Endothelial cell of umbilical vein (primary cell): Measurements from ENCODE around the gene DGAT2.

ENCODE experiments used
- EZH2 ChIP-seq: IDR thresholded peaks from 2 replicates; pipeline ENCODE4 v1.6.1; 2012; ENCODE audit warnings: borderline replicate concordance, low read depth, mild to moderate bottlenecking, moderate library complexity, low read length, inconsistent platforms; ENCODE audit not compliant: severe bottlenecking
- FOS ChIP-seq: IDR thresholded peaks from 2 replicates; pipeline ENCODE4 v1.6.1; 2011; ENCODE audit warnings: mild to moderate bottlenecking, low read length, moderate library complexity, borderline replicate concordance; ENCODE audit not compliant: insufficient read depth
- GATA2 ChIP-seq: IDR thresholded peaks from 2 replicates; pipeline ENCODE4 v1.7.0; 2011; ENCODE audit warnings: low read depth, mild to moderate bottlenecking, moderate library complexity, mixed read lengths, low read length; ENCODE audit not compliant: insufficient read length, insufficient read depth
- POLR2A ChIP-seq: IDR thresholded peaks from 2 replicates; pipeline ENCODE4 v1.6.1; 2012; ENCODE audit warnings: low read depth, mild to moderate bottlenecking, control low read depth, low read length
- POLR2AphosphoS5 ChIP-seq: IDR thresholded peaks from 2 replicates; pipeline ENCODE4 v1.6.1; 2012; ENCODE audit warnings: low read depth, mild to moderate bottlenecking, control low read depth, low read length, moderate library complexity; ENCODE audit not compliant: insufficient read depth
- TF ChIP-seq, protein P1 (sequence below), 2 donors: IDR thresholded peaks; 1 replicate in 1 of 2; 2 replicates in 1 of 2; pipeline ENCODE4 v1.5.1; 2011; ENCODE audit warnings: low read length in 2 of 2, mild to moderate bottlenecking in 2 of 2, moderate library complexity in 2 of 2, control low read depth in 1 of 2, inconsistent platforms in 1 of 2, low read depth in 1 of 2; ENCODE audit not compliant: insufficient read depth in 1 of 2; ENCODE audit errors: extremely low read depth in 1 of 2
- TF ChIP-seq, protein P2 (sequence below): IDR thresholded peaks from 2 replicates; pipeline ENCODE4 v1.6.1; 2011; ENCODE audit not compliant: insufficient read depth, insufficient read length

DNA sequence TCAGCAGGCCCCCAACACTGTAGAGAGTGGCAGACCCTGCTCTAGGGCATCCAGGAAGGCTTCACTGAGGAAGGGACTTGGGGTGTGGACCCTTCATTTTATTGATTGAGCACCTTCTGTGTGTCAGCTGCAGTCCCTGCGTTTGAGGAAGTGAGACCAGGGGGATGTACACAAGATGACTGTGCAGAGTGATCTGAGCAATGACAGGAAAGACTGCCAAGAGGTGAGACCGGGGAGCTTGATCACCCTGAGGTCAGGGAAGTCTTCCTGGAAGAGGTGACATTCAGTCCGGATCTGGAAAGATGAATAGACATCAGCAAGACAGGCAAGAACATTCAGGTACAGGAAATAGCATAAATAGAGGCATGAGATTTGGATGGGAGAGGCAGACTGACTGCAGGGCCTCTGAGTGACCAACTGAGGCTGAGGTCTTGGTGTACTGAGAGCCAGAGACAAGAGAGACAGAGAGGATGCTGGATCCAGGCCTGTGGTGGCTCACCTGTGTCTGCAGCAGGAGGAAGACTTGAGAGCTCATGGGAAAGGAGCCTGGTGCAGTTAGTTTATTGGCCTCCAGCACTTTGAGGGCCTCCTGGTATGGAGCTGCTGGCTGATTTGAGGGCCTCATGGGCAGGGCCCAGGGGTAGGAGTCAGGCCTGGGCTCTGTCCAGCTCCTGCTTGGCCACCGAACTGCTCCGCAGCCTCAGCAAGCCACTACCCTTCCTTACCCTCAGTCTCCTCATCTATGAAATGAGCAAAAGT is 5.2 kb downstream of the DGAT2 start:
- TF ChIP-seq FOS = no peak
- no peak for TF ChIP-seq EZH2
- TF ChIP-seq, protein P1, sequence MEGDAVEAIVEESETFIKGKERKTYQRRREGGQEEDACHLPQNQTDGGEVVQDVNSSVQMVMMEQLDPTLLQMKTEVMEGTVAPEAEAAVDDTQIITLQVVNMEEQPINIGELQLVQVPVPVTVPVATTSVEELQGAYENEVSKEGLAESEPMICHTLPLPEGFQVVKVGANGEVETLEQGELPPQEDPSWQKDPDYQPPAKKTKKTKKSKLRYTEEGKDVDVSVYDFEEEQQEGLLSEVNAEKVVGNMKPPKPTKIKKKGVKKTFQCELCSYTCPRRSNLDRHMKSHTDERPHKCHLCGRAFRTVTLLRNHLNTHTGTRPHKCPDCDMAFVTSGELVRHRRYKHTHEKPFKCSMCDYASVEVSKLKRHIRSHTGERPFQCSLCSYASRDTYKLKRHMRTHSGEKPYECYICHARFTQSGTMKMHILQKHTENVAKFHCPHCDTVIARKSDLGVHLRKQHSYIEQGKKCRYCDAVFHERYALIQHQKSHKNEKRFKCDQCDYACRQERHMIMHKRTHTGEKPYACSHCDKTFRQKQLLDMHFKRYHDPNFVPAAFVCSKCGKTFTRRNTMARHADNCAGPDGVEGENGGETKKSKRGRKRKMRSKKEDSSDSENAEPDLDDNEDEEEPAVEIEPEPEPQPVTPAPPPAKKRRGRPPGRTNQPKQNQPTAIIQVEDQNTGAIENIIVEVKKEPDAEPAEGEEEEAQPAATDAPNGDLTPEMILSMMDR (IDR thresholded peaks at IDR 0.05; ENCODE audit: extremely low read depth in 1 of 2, insufficient read depth in 1 of 2, low read depth in 1 of 2, low read length in 2 of 2) = no peak
- TF ChIP-seq GATA2 = no peak
- no peak for TF ChIP-seq POLR2A
- TF ChIP-seq POLR2AphosphoS5 = no peak
- TF ChIP-seq, protein P2, sequence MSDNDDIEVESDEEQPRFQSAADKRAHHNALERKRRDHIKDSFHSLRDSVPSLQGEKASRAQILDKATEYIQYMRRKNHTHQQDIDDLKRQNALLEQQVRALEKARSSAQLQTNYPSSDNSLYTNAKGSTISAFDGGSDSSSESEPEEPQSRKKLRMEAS = no peak
